ENCODE measurements around the gene ZDHHC13.

ZDHHC13 gene

GRCh38 chr11:19160847-19161246 is 43.9 kb downstream of the ZDHHC13 start:
- in situ Hi-C loops (cut with MboI; ENCODE audit: low pct_unique_long_range_greater_than_20kb, low sequenced_read_pairs), result no loop called here

GRCh38 chr11:19161651-19162050 is 44.7 kb downstream of the ZDHHC13 start:
- in situ Hi-C loops (cut with MboI; ENCODE audit: low pct_unique_long_range_greater_than_20kb, low sequenced_read_pairs), result no loop called here
- DNase-seq, result no peak

More at GRCh38 chr11:19160847-19161246, 43.9 kb downstream of the ZDHHC13 start:
- DNase-seq, result no peak

GRCh38 chr11:19162951-19163505 is 46.1 kb downstream of the ZDHHC13 start:
- no peak for DNase-seq
- in situ Hi-C loops (cut with MboI; ENCODE audit: low pct_unique_long_range_greater_than_20kb, low sequenced_read_pairs), result no loop called here

- no peak for DNase-seq
- in situ Hi-C loops (cut with MboI; ENCODE audit: low pct_unique_long_range_greater_than_20kb, low sequenced_read_pairs), result no loop called here
Measured at GRCh38 chr11:19163617-19164016, 46.6 kb downstream of the ZDHHC13 start.

- no peak for DNase-seq
- in situ Hi-C loops (cut with MboI; ENCODE audit: low pct_unique_long_range_greater_than_20kb, low sequenced_read_pairs), result no loop called here
Measured at GRCh38 chr11:19164230-19164855, 47.4 kb downstream of the ZDHHC13 start.

- no peak for DNase-seq
- in situ Hi-C loops (cut with MboI; ENCODE audit: low pct_unique_long_range_greater_than_20kb, low sequenced_read_pairs), result no loop called here
Measured at GRCh38 chr11:19164881-19165280, 47.9 kb downstream of the ZDHHC13 start.

GRCh38 chr11:19168090-19168489 is 51.1 kb downstream of the ZDHHC13 start:
- in situ Hi-C loops (cut with MboI; ENCODE audit: low pct_unique_long_range_greater_than_20kb, low sequenced_read_pairs), result no loop called here
- no peak for DNase-seq

- in situ Hi-C loops (cut with MboI; ENCODE audit: low pct_unique_long_range_greater_than_20kb, low sequenced_read_pairs), result no loop called here
- DNase-seq, result no peak
Measured at GRCh38 chr11:19173004-19173689, 56.2 kb downstream of the ZDHHC13 start.

GRCh38 chr11:19173964-19174638 is 57.1 kb downstream of the ZDHHC13 start:
- in situ Hi-C loops (cut with MboI; ENCODE audit: low pct_unique_long_range_greater_than_20kb, low sequenced_read_pairs), result no loop called here
- DNase-seq, result no peak

GRCh38 chr11:19176629-19177186 is 59.7 kb downstream of the ZDHHC13 start:
- in situ Hi-C loops (cut with MboI; ENCODE audit: low pct_unique_long_range_greater_than_20kb, low sequenced_read_pairs), result no loop called here

GRCh38 chr11:19181531-19182261 is 64.7 kb downstream of the ZDHHC13 start:
- in situ Hi-C loops (cut with MboI; ENCODE audit: low pct_unique_long_range_greater_than_20kb, low sequenced_read_pairs), result no loop called here
- no peak for DNase-seq

More at GRCh38 chr11:19176629-19177186, 59.7 kb downstream of the ZDHHC13 start:
- no peak for DNase-seq

GRCh38 chr11:19183646-19184045 is 66.7 kb downstream of the ZDHHC13 start:
- DNase-seq, result no peak
- in situ Hi-C loops (cut with MboI; ENCODE audit: low pct_unique_long_range_greater_than_20kb, low sequenced_read_pairs), result no loop called here

- DNase-seq, result no peak
- in situ Hi-C loops (cut with MboI; ENCODE audit: low pct_unique_long_range_greater_than_20kb, low sequenced_read_pairs), result no loop called here
Measured at GRCh38 chr11:19185036-19185435, 68.1 kb downstream of the ZDHHC13 start.

- in situ Hi-C loops (cut with MboI; ENCODE audit: low pct_unique_long_range_greater_than_20kb, low sequenced_read_pairs), result no loop called here
- DNase-seq, result no peak
Measured at GRCh38 chr11:19185516-19186052, 68.6 kb downstream of the ZDHHC13 start.

GRCh38 chr11:19187114-19187832 is 70.3 kb downstream of the ZDHHC13 start:
- DNase-seq, result no peak
- in situ Hi-C loops (cut with MboI; ENCODE audit: low pct_unique_long_range_greater_than_20kb, low sequenced_read_pairs), result no loop called here

GRCh38 chr11:19187833-19188258 is 70.9 kb downstream of the ZDHHC13 start:
- in situ Hi-C loops (cut with MboI; ENCODE audit: low pct_unique_long_range_greater_than_20kb, low sequenced_read_pairs), result no loop called here
- no peak for DNase-seq

- DNase-seq, result no peak
- in situ Hi-C loops (cut with MboI; ENCODE audit: low pct_unique_long_range_greater_than_20kb, low sequenced_read_pairs), result no loop called here
Measured at GRCh38 chr11:19191530-19192169, 74.7 kb downstream of the ZDHHC13 start.

- DNase-seq, result no peak
- in situ Hi-C loops (cut with MboI; ENCODE audit: low pct_unique_long_range_greater_than_20kb, low sequenced_read_pairs), result no loop called here
Measured at GRCh38 chr11:19193916-19194315, 76.9 kb downstream of the ZDHHC13 start.
